ENCODE measurements around the gene RIPOR3.

The RIPOR3 gene

DNA sequence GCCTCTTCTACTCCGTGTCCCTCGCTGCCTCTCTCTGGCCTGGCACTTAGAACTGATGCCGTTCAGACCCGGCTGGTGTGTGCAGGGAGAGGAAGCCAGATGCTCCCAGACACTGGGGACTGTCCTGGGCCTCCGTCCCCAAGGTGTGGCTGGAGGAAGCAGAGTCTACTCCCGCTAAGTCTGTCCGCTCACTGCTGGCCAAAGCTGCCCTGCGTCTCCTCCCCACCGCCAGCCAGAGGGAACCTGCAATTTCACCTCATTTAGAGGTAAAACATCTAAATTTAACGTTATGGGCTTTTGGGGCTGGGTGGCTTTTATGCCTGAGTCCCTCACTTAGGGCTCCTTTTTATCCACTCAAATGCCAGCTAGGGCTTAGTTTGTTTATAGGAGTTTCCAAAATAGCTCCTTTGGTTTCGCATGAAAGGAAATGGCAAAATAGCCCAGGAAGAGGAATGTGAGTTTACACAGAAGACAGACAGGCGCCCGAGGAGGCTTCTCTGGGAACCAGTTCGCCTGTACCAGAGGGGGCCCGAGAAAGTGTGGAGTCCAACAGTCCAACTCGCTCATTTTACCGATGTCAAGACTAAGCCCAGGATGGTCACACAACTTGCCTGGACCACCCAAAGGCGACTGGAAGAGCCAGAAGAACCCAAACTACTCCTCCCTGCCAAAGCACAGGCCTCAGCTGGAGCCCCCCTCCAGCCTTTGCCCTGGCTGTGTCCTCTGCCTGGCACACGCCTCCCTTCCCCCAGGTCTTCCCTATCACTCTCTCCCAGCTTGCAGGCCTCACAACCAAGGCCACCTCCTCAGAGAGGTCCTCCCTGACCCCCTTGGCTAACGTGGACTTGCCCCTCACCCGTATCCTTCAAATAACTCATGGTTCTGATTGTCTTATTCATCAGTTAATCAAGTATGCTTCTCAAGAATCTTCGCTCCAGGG is 54.5 kb downstream of the RIPOR3 start:
- DNase-seq (ENCODE audit: low read depth): no peak
- H3K4me3 ChIP-seq (ENCODE audit: low read length): no peak overlapping the region
- TF ChIP-seq CTCF (IDR thresholded peaks at IDR 0.05; ENCODE audit: insufficient read depth, low read depth, low read length, missing control alignments): no peak

GRCh38 chr20:50635676-50636600 is 55.4 kb downstream of the RIPOR3 start:
- no peak overlapping the region for H3K4me3 ChIP-seq (ENCODE audit: low read length)
- TF ChIP-seq CTCF (IDR thresholded peaks at IDR 0.05; ENCODE audit: insufficient read depth, low read depth, low read length, missing control alignments): peak; percentile 94
- peak; percentile 49 for DNase-seq (ENCODE audit: low read depth)

DNA sequence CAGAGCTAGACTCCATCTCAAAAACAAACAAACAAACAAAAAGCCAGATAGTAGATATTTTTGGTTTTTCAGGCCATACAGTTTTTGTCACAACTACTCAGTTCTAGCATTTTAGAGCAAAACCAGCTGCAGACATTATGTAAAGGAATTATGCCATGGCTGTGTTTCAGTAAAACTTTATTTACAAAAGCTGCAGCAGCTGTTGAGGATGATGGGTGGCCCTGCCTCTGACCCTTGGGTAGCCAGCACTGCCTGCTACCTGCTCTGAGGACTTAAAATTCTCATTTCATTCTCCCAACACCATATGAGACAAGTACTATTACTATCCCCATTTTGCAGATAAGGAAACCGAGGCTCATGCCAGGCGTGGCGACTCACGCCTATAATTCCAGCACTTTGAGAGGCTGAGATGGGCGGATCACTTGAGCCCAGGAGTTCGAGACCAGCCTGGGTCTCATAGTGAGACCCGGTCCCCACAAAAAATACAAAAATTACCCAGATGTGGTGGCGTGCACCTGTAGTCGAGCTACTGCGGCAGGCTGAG is 56.3 kb downstream of the RIPOR3 start:
- no peak for DNase-seq (ENCODE audit: low read depth)
- no peak for TF ChIP-seq CTCF (IDR thresholded peaks at IDR 0.05; ENCODE audit: insufficient read depth, low read depth, low read length, missing control alignments)
- no peak overlapping the region for H3K4me3 ChIP-seq (ENCODE audit: low read length)

GRCh38 chr20:50634191-50634590 is 57.2 kb downstream of the RIPOR3 start:
- no peak overlapping the region for H3K4me3 ChIP-seq (ENCODE audit: low read length)
- DNase-seq (ENCODE audit: low read depth): no peak
- no peak for TF ChIP-seq CTCF (IDR thresholded peaks at IDR 0.05; ENCODE audit: insufficient read depth, low read depth, low read length, missing control alignments)

- DNase-seq (ENCODE audit: low read depth): no peak
Measured at GRCh38 chr20:50633361-50633760, 58.0 kb downstream of the RIPOR3 start.

More at GRCh38 chr20:50633361-50633760, 58.0 kb downstream of the RIPOR3 start:
- no peak overlapping the region for H3K4me3 ChIP-seq (ENCODE audit: low read length)
- no peak for TF ChIP-seq CTCF (IDR thresholded peaks at IDR 0.05; ENCODE audit: insufficient read depth, low read depth, low read length, missing control alignments)

All from epithelial cell of esophagus (primary cell).